HL-60 (cell line): ENCODE measurements around the gene PTPRD.

Experiments
- DNase-seq, 2 experiments: peaks; one replicate each; pipeline ENCODE4 v3.0.0-alpha.2; 2010 to 2020; ENCODE audit warnings: low read depth in 1 of 2, low spot score in 1 of 2
- H3K27ac ChIP-seq: fragments of 250-450 bp; sonication (Bioruptor Pico); replicated peaks from 2 replicates; pipeline ENCODE4 v1.5.1; 2020; ENCODE audit warnings: mild to moderate bottlenecking, moderate library complexity
- H3K27me3 ChIP-seq: fragments of 250-450 bp; sonication (Bioruptor Pico); 2 replicates; pipeline ENCODE4 v1.5.1; 2021; ENCODE audit warnings: mild to moderate bottlenecking, moderate library complexity; ENCODE audit not compliant: insufficient read depth, poor library complexity, severe bottlenecking
- H3K4me3 ChIP-seq: replicated peaks from 2 replicates; pipeline ENCODE4 v1.5.1; 2011; ENCODE audit warnings: mild to moderate bottlenecking, control low read depth, low read length; ENCODE audit not compliant: insufficient read depth
- GABPA ChIP-seq: IDR thresholded peaks from 2 replicates; pipeline ENCODE4 v1.6.1; 2012; ENCODE audit warnings: low read depth
- POLR2AphosphoS5 ChIP-seq: IDR thresholded peaks from 2 replicates; pipeline ENCODE4 v1.6.1; 2012; ENCODE audit warnings: low read depth
- SPI1 ChIP-seq: IDR thresholded peaks from 2 replicates; pipeline ENCODE4 v1.6.1; 2012; ENCODE audit warnings: low read depth, mild to moderate bottlenecking, borderline replicate concordance
- TF ChIP-seq, protein P1 (sequence below): IDR thresholded peaks from one replicate; pipeline ENCODE4 v1.5.1; 2011; ENCODE audit warnings: low read length, control low read depth, inconsistent platforms; ENCODE audit not compliant: insufficient read depth
- TF ChIP-seq, protein P2 (sequence below): IDR thresholded peaks from 2 replicates; pipeline ENCODE4 v1.6.1; 2012; ENCODE audit warnings: low read depth; ENCODE audit not compliant: insufficient replicate concordance

Gene PTPRD

GRCh38 chr9:8852301-8852864, 1760.4 kb downstream of the PTPRD start:
- DNase-seq = no peak
- TF ChIP-seq GABPA = no peak
- TF ChIP-seq, protein P1, sequence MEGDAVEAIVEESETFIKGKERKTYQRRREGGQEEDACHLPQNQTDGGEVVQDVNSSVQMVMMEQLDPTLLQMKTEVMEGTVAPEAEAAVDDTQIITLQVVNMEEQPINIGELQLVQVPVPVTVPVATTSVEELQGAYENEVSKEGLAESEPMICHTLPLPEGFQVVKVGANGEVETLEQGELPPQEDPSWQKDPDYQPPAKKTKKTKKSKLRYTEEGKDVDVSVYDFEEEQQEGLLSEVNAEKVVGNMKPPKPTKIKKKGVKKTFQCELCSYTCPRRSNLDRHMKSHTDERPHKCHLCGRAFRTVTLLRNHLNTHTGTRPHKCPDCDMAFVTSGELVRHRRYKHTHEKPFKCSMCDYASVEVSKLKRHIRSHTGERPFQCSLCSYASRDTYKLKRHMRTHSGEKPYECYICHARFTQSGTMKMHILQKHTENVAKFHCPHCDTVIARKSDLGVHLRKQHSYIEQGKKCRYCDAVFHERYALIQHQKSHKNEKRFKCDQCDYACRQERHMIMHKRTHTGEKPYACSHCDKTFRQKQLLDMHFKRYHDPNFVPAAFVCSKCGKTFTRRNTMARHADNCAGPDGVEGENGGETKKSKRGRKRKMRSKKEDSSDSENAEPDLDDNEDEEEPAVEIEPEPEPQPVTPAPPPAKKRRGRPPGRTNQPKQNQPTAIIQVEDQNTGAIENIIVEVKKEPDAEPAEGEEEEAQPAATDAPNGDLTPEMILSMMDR = no peak
- no peak for TF ChIP-seq SPI1
- TF ChIP-seq POLR2AphosphoS5 = no peak
- TF ChIP-seq, protein P2, sequence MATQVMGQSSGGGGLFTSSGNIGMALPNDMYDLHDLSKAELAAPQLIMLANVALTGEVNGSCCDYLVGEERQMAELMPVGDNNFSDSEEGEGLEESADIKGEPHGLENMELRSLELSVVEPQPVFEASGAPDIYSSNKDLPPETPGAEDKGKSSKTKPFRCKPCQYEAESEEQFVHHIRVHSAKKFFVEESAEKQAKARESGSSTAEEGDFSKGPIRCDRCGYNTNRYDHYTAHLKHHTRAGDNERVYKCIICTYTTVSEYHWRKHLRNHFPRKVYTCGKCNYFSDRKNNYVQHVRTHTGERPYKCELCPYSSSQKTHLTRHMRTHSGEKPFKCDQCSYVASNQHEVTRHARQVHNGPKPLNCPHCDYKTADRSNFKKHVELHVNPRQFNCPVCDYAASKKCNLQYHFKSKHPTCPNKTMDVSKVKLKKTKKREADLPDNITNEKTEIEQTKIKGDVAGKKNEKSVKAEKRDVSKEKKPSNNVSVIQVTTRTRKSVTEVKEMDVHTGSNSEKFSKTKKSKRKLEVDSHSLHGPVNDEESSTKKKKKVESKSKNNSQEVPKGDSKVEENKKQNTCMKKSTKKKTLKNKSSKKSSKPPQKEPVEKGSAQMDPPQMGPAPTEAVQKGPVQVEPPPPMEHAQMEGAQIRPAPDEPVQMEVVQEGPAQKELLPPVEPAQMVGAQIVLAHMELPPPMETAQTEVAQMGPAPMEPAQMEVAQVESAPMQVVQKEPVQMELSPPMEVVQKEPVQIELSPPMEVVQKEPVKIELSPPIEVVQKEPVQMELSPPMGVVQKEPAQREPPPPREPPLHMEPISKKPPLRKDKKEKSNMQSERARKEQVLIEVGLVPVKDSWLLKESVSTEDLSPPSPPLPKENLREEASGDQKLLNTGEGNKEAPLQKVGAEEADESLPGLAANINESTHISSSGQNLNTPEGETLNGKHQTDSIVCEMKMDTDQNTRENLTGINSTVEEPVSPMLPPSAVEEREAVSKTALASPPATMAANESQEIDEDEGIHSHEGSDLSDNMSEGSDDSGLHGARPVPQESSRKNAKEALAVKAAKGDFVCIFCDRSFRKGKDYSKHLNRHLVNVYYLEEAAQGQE = no peak
- H3K27me3 ChIP-seq = peaks cover 20% of the 10 kb centered on the region
- no peak overlapping the region for H3K27ac ChIP-seq
- H3K4me3 ChIP-seq = no peak overlapping the region

GRCh38 chr9:8850914-8851313, 1761.9 kb downstream of the PTPRD start:
- Histone ChIP-seq H3K27me3 (peaks cover 7% of the 10 kb centered on the region), H3K4me3 (no peak overlapping the region), H3K27ac (no peak overlapping the region)
- TF ChIP-seq GABPA (no peak), SPI1 (no peak), POLR2AphosphoS5 (no peak)
- TF ChIP-seq, protein P2 = no peak
- no peak for DNase-seq

GRCh38 chr9:8845808-8846207, 1767.0 kb downstream of the PTPRD start:
- DNase-seq = no peak
- no peak overlapping the region for H3K4me3 ChIP-seq
- no peak overlapping the region for H3K27ac ChIP-seq
- TF ChIP-seq GABPA = no peak
- TF ChIP-seq SPI1 = no peak
- TF ChIP-seq POLR2AphosphoS5 = no peak
- TF ChIP-seq, protein P1 = no peak
- TF ChIP-seq, protein P2 = no peak
- H3K27me3 ChIP-seq = no peaks in the 10 kb centered on the region

- no peak overlapping the region for H3K27ac ChIP-seq
- no peak for DNase-seq
- TF ChIP-seq, protein P1 = no peak
- TF ChIP-seq SPI1 (no peak), POLR2AphosphoS5 (no peak), GABPA (no peak)
- TF ChIP-seq, protein P2 = no peak
- no peak overlapping the region for H3K4me3 ChIP-seq
- H3K27me3 ChIP-seq = no peaks in the 10 kb centered on the region
Measured at GRCh38 chr9:8845376-8845775, 1767.4 kb downstream of the PTPRD start.
